T-helper 2 cell treated with Interferon-gamma antibody and Interleukin-4, amounts not matched to agents 100 ng/mL and 5 ng/mL, for 36 hours (primary cell): Measurements from ENCODE around the gene CEP85. TPM values are rescaled to one million over a fixed set of nuclear protein-coding genes. Genes with fewer than 3 reads are reported as not detected.
"Not testable (repeated sequence)": the region's sequence is repeated elsewhere in the genome, so short reads cannot be mapped to it uniquely, and the experiment has no call there.

Source experiments
- intact Hi-C: fragments of 100-400 bp; cut with micrococcal nuclease; formaldehyde crosslinking; loops from one replicate; pipeline ENCODE4 v1.15.1; 2023
- total RNA-seq: library from RNA; stranded (reverse); gene quantifications from 2 replicates; pipeline ENCODE4 v1.2.3, GENCODE V29; 2022

CEP85 gene
- total RNA-seq, 1 donor from 2014 or later, result 44.0 TPM

DNA sequence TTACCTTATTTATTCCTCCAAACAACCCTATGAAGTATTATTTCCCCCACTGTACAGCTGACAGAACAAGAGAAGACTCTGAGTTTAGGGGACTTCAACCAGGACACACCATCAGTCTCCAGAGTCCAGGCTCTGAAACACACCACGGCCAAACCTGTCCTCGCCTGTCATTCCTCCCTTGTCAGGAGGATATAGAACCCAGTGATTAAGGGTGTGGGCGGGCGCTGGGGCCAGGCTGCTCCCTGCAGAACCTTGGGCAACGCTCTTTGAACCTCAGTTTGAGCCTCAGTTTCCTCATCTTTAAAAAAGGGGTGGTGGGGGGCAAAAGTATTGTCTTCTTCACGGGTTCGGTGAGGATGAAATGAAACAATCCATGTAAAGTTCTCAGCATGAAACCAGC is 9.4 kb upstream of the CEP85 start:
- intact Hi-C loops, result no loop called here

DNA sequence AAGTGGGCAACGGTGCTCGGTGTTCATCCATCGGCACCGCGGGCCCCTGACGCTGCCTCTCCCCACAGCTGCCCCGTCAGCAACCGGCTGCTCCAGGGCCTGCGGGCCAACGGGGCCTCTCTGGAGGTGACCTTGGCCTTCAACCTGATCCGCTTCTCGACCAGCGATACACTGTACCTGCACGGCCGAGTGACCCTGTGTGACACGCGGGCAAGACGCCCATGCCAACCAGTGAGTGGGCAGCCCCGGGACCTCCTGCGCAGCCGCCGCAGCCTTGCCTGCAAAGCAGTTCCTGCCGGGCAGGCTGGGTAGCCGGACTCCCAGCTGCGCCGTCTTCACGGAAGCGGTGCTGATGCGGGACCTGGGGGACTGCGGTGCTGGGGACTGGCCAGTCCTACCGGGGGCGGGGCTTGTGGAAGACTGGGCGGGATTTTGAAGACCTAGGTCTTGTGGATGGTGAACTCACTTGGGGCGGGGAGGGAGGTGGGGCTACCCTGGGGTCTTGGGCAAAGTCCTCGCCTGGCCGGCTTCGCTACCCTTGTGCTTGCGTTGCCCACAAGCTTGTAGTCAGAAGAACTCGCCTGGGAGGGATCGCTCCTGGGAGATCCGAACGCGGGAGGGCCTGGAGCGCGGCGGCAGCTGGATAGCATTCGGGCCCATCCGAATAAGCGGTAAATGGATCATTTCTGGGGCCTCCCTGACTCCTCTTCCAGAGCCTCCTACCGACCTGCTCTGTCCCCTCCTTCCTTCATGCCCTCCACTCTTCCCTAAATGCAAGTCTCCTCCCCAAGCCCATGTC is 8.8 kb upstream of the CEP85 start:
- intact Hi-C loops, result no loop called here

DNA sequence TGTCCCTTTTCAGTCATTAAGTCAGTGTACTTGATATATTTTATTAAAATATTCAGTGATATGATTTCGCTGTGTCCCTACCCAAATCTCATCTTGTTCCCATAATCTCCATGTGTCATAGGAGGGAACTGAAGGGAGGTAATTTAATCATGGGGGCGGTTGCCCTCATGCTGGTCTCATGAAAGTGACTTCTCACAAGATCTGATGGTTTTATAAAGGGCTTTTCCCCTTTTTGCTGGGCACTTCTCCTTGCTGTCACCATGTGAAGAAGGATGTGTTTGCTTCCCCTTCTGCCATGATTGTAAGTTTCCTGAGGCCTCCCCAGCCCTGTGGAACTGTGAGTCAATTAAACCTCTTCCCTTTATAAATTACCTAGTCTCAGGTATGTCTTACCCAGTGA is 3.3 kb upstream of the CEP85 start:
- intact Hi-C loops, result not testable (repeated sequence)

- intact Hi-C loops, result loop anchor here (1.0 to 2.0 kb wide), 4 partner anchors 40 to 124 kb away; partner anchors contain the start of genes PDIK1L and ZNF593
These were observed 807 bp downstream of the CEP85 start for GRCh38 chr1:26234644-26235370.

DNA sequence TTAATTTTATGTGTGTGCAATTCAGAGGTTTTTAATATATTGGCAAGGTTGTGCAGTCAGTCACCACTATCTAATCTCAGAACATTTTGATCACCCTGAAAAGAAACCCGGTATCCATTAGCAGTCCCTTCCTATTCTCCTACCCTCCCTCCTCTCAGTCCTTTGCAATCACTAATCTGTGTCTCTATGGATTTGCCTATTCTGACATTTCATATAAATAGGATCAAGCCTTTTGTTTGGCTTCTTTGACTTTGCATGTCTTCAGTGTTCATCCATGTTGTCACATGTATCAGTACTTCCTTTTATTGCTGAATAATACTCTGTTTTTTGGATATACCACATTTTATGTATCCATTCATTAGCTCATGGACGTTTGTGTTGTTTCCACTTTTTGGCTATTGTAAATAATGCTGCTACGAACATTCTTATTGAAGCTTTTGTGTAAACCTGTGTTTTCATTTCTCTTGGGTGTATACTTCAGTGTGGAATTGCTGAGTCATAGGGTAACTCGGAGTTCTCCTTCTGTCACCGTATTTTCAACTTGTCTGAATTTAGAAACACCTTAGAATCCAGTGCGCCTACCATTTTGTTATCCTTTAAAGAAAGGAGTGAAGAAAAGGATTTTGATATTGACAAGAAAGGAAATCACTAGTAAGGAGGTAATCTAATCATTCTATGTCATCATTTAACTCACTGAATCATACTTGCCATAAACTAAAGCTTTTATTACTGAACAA is 3.4 kb downstream of the CEP85 start:
- intact Hi-C loops, result no loop called here

- intact Hi-C loops, result no loop called here
These were observed 5.9 kb downstream of the CEP85 start for GRCh38 chr1:26239936-26240335.

DNA sequence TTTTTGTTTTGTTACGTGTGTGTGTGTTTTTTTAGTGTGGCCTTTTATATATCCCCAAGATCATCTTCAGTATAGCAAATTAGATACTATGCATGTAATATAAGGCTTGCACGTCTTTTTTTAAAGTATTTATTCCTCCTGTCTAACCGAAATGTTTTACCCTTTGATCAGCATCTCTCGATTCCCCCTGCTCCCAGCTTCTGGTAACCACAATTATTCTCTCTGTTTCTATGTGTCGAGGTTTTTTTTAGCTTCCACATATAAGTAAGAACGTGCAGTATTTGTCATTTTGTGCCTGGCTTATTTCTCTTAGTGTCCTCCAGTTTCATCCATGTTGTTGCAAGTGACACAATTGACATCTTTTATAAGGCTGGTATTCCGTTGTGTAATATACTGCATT is 18.7 kb downstream of the CEP85 start:
- intact Hi-C loops, result no loop called here

DNA sequence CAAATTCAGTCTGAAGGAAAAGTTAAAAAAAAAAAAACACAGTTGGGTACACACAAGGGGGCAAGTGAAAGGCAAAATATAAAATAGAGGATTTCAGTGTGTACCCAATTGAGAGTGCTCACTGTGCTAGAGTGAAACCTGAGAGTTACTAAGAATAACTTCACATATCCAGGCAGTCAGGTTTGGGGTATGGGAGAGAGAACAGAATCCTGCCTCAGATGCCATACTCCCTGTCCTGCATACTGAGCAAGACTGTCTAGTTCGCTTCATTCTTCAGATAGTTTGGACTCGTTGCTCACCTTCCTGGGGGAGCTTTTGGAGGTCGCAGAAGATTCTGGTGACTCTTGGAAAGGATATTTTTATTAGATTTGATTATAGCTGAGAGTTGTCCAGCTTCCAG is 20.4 kb downstream of the CEP85 start:
- intact Hi-C loops, result no loop called here

- intact Hi-C loops, result no loop called here
These were observed 23.2 kb downstream of the CEP85 start for GRCh38 chr1:26257222-26257621.

GRCh38 chr1:26259005-26259404 is 25.0 kb downstream of the CEP85 start:
- intact Hi-C loops, result no loop called here

DNA sequence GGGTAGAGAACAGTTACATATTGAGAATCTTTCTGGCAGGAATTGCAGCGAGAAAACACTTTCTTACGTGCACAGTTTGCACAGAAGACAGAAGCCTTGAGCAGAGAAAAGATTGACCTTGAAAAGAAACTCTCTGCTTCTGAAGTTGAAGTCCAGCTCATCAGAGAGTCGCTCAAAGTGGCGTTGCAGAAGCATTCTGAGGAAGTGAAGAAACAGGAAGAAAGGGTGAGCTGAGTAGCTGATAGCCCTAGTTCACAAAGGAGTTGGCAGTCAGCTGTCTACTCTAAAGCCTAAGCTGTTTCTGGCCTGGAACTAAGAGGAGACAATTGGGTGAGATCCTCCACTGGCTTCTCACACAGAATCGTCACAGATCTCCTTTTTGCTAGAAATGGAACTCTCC is 25.6 kb downstream of the CEP85 start:
- intact Hi-C loops, result no loop called here

- intact Hi-C loops, result no loop called here
These were observed 29.2 kb downstream of the CEP85 start for GRCh38 chr1:26263212-26263611.

GRCh38 chr1:26265405-26265804 is 31.4 kb downstream of the CEP85 start:
- intact Hi-C loops, result no loop called here

DNA sequence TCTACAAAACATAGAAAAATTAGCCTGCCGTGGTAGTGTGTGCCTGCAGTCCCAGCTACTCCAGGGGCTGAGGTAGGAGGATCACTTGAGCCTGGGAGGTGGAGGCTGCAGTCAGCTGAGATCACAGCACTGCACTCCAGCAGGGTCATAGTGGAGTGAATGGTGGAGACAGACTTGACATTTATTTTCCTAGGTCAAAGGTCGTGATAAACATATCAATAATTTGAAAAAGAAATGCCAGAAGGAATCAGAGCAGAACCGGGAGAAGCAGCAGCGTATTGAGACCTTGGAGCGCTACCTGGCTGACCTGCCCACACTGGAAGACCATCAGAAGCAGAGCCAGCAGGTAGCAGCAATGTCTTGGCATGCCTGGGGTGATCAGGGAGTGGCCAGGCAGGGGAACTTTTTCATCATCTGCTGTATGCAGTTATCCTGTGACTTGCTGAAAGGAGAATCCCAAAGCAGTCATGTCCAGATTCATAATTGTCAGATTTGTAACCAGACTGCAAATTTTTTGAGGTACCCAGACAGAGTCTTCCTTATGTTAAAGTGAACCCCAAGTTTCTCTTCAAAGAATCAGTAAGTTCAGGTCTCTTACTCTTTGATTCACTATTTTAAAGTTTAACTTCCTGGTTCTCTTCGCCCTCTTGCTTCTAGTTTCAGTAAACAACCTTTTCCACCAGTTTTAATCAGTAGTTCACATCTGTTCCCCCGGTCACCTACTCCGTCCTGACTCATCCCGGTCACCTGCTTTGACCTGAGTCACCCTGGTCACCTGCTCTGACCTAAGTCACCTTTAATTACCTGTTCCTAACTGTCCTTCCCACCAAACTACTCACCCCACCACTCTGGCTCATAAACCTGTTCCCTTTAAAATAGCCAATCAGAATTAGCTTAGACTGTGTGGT is 34.5 kb downstream of the CEP85 start:
- intact Hi-C loops, result no loop called here

DNA sequence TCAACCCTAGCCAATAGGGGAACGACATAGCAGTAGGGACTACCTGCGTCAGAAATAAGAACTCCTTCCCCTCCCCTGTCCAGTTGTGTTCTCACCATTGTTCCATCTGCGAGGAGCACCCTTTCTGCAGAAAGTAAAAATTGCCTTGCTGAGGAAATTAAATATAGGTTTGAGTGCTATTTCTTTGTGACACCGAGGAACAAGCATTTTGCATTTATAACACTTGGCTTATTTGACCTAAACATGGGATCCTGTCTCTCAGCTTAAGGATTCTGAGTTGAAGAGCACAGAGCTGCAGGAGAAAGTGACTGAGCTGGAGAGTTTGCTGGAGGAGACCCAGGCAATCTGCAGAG is 35.2 kb downstream of the CEP85 start:
- intact Hi-C loops, result no loop called here

DNA sequence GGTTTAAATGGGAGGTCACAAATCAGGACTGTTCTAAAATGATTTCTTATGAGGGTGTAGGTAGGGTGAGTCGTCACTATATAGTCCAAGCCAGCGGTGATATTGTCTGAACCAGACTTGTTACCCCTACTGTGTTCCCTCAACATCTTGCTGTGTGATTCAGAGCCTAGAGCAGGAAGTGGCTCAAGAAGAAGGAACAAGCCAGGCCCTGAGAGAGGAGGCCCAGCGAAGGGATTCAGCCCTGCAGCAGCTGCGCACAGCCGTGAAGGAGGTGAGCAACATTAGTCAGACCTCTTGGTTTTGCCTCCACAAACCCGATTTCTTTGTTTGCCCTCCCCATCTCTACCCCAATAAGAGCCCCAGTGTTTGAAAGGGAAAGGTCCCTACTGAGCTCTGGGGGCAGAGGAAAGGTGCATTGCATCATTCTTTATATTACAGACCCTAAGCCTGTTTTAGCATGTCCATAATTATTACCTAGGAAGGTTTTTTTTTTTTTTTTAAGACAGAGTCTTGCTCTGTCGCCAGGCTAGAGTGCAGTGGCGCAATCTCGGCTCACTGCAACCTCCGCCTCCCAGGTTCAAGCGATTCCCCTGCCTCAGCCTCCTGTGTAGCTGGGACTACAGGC is 40.9 kb downstream of the CEP85 start:
- intact Hi-C loops, result loop anchor here (1.0 to 5.0 kb wide), 5 partner anchors 40 to 197 kb away; partner anchors contain the start of genes CEP85 and HMGN2

DNA sequence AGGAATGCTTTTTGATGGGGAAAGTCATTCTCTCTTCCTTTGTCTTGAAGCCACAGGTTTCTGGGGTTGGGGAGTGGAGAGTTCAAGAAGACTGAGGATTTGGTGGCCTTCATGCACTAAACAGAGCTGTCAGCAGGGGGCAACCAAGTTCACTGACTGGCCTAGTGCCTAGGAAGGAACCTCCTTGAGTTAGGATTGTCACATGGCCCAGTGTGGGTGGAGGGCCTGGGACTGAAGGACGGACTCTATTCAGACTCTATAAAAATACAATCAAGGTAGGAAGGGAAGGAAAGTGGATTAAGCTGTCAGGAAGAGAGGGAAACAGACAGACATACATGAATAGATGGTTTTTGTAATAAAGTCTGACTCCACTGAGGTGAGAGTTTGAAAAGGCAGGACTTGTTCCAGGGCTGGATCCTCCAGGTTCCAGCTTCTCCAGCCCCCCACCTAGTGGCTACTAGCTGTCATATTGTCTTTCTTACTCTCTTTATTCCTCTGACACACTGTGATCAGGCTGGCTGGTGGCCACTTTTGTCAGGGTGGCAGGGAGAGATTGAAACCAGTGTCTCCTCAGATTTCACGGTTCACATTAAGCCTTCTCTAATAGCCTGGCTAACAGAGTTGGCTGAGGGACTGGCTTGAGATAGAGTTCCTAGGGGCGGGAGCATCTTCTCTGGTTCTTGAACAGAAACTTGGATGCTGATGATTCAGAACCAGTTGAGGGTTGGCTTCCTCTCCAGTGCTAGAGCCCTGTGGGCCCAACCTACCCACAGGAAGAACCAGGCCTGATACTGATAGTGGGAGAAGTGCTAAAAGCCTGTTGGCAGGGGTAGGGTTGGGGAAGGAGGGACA is 41.8 kb downstream of the CEP85 start:
- intact Hi-C loops, result loop anchor here (1.0 to 5.0 kb wide), 6 partner anchors 9 to 196 kb away; partner anchors contain the start of genes CEP85 and HMGN2

- intact Hi-C loops, result loop anchor here (1.0 to 5.0 kb wide), 3 partner anchors 9 to 196 kb away; partner anchors contain the start of gene HMGN2
These were observed 42.4 kb downstream of the CEP85 start for GRCh38 chr1:26276432-26276838.

DNA sequence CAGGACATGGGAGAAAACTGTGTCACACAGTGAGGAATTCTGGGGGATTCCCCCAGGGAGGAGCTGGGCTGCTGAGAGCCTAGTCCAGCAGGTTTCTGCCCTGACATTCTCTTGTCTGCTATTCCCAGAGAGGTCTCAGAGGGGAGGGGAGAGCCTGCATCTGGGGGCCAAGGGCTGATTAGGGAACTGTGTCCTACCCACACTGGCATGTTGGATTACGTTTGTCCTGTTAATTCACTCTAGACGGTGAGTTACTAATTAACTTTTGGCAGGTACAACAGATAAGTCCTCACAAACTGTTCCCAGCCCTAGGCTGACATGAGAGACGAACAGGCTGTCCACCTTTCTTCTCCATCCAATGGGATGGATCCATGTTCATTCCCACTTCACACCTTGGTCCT is 43.3 kb downstream of the CEP85 start:
- intact Hi-C loops, result loop anchor here (5.0 kb wide), 2 partner anchors 140 to 195 kb away; partner anchors contain the start of gene HMGN2
